CD14-positive monocyte (primary cell): ENCODE data around the gene AIFM1. TPM values are rescaled to one million over a fixed set of nuclear protein-coding genes. Genes with fewer than 3 reads are reported as not detected.

Experiments used
- DNase-seq, 3 donors: peaks; one replicate each; pipeline ENCODE4 v3.0.0-alpha.2; 2011 to 2022
- H2AFZ ChIP-seq: 2 replicates; pipeline ENCODE4 v1.6.0; 2012; ENCODE audit warnings: mild to moderate bottlenecking, low read depth, low read length, inconsistent platforms; ENCODE audit not compliant: insufficient read depth, poor library complexity, severe bottlenecking
- H3K27ac ChIP-seq, 2 donors: 1 replicate in 1 of 2; 2 replicates in 1 of 2; pipeline ENCODE4 v1.5.1; 2012 to 2013; ENCODE audit warnings: low read length in 2 of 2, control low read depth in 1 of 2, inconsistent platforms in 1 of 2, low read depth in 1 of 2, mild to moderate bottlenecking in 1 of 2
- H3K27me3 ChIP-seq, 2 donors: one replicate each; pipeline versions ENCODE4 v1.6.0 to v1.6.1; 2011 to 2013; ENCODE audit warnings: low read length in 2 of 2; ENCODE audit not compliant: control insufficient read depth in 2 of 2, insufficient read depth in 2 of 2
- H3K36me3 ChIP-seq, 2 donors: replicated peaks in 1 of 2; 1 replicate in 1 of 2; 2 replicates in 1 of 2; pipeline versions ENCODE4 v1.5.1 to v1.6.1; 2012 to 2013; ENCODE audit warnings: low read length in 2 of 2, control low read depth in 1 of 2, inconsistent platforms in 1 of 2, mild to moderate bottlenecking in 1 of 2; ENCODE audit not compliant: insufficient read depth in 2 of 2, control insufficient read depth in 1 of 2
- H3K4me1 ChIP-seq, 2 donors: 1 replicate in 1 of 2; 2 replicates in 1 of 2; pipeline versions ENCODE4 v1.5.1 to v1.6.1; 2012 to 2013; ENCODE audit warnings: low read length in 2 of 2, control low read depth in 1 of 2, inconsistent platforms in 1 of 2, mild to moderate bottlenecking in 1 of 2, moderate library complexity in 1 of 2; ENCODE audit not compliant: insufficient read depth in 2 of 2, control insufficient read depth in 1 of 2
- H3K4me2 ChIP-seq: replicated peaks from 2 replicates; pipeline ENCODE3; 2012; ENCODE audit warnings: low read length, moderate library complexity, mild to moderate bottlenecking; ENCODE audit not compliant: poor library complexity, severe bottlenecking; ENCODE audit errors: extremely low read depth
- H3K4me3 ChIP-seq, 3 experiments: fragments of 200-600 bp in 1 of 3; sonication (generic) in 1 of 3; replicated peaks in 1 of 3; 1 replicate in 2 of 3; 2 replicates in 1 of 3; pipeline ENCODE4 v1.5.1; 2011 to 2013; ENCODE audit warnings: low read length in 3 of 3, mild to moderate bottlenecking in 3 of 3, control low read depth in 2 of 3, low read depth in 2 of 3, inconsistent platforms in 1 of 3, moderate library complexity in 1 of 3
- H3K79me2 ChIP-seq: 2 replicates; pipeline ENCODE4 v1.6.0; 2012; ENCODE audit warnings: mild to moderate bottlenecking, control low read depth, inconsistent platforms, low read length, moderate library complexity; ENCODE audit not compliant: insufficient read depth
- H3K9ac ChIP-seq: 2 replicates; pipeline ENCODE4 v1.6.0; 2017; ENCODE audit warnings: low read length, mild to moderate bottlenecking; ENCODE audit not compliant: insufficient read depth, poor library complexity, severe bottlenecking
- H3K9me3 ChIP-seq, 2 donors: replicated peaks in 1 of 2; 1 replicate in 1 of 2; 2 replicates in 1 of 2; pipeline versions ENCODE4 v1.5.1 to v1.6.1; 2012 to 2013; ENCODE audit warnings: low read length in 2 of 2, control low read depth in 1 of 2; ENCODE audit not compliant: control insufficient read depth in 1 of 2, insufficient read depth in 1 of 2
- H4K20me1 ChIP-seq: 2 replicates; pipeline ENCODE4 v1.6.0; 2012; ENCODE audit warnings: mild to moderate bottlenecking, low read length, control low read depth, moderate library complexity; ENCODE audit not compliant: insufficient read depth
- H3K27ac Mint-ChIP-seq, 7 donors: one replicate each; pipeline ENCODE4 v1.8.0; 2020; ENCODE audit warnings: mild to moderate bottlenecking in 7 of 7, mixed read lengths in 7 of 7, moderate library complexity in 6 of 7, inconsistent platforms in 2 of 7
- H3K27me3 Mint-ChIP-seq, 3 donors: one replicate each; pipeline ENCODE4 v1.8.0; 2021 to 2022; ENCODE audit warnings: low read depth in 3 of 3, mild to moderate bottlenecking in 3 of 3, mixed read lengths in 3 of 3, moderate library complexity in 3 of 3, inconsistent platforms in 1 of 3
- H3K36me3 Mint-ChIP-seq, 2 donors: one replicate each; pipeline ENCODE4 v1.8.0; 2020; ENCODE audit warnings: mixed read lengths in 2 of 2, inconsistent platforms in 1 of 2, mild to moderate bottlenecking in 1 of 2
- H3K4me1 Mint-ChIP-seq: one replicate; pipeline ENCODE4 v1.8.0; 2020; ENCODE audit warnings: mild to moderate bottlenecking, mixed read lengths
- H3K4me3 Mint-ChIP-seq, 2 donors: one replicate each; pipeline ENCODE4 v1.8.0; 2020; ENCODE audit warnings: mild to moderate bottlenecking in 2 of 2, mixed read lengths in 2 of 2, moderate library complexity in 1 of 2
- H3K9me3 Mint-ChIP-seq, 7 donors: one replicate each; pipeline ENCODE4 v1.8.0; 2020 to 2022; ENCODE audit warnings: mixed read lengths in 7 of 7, mild to moderate bottlenecking in 6 of 7, moderate library complexity in 6 of 7, inconsistent platforms in 2 of 7
- CTCF ChIP-seq: fragments of 200-600 bp; IDR thresholded peaks from one replicate; pipeline ENCODE4 v1.8.0; 2022; ENCODE audit warnings: antibody characterized with exemption, mild to moderate bottlenecking
- WGBS: methylation state at CpG from one replicate; pipeline ENCODE4 v1.1.5; 2013; ENCODE audit warnings: missing lambda C conversion rate; ENCODE audit not compliant: insufficient coverage; 5-methylcytosine and 5-hydroxymethylcytosine counted together
- intact Hi-C, 2 donors: fragments of 100-400 bp; cut with micrococcal nuclease; formaldehyde crosslinking; loops; one replicate each; pipeline versions ENCODE4 v1.15.0 to v1.15.1; 2023
- polyA plus RNA-seq, 3 donors: library from polyadenylated mRNA; depleted of rRNA in 1 of 3; unstranded in 2 of 3; stranded (reverse) in 1 of 3; fragments of 300-500 nt in 2 of 3; fragments of >200 nt in 1 of 3; fragmentation: Illumina TruSeq in 2 of 3; gene quantifications; 1 replicate in 2 of 3; 2 replicates in 1 of 3; pipeline ENCODE4 v1.2.3, GENCODE V29; 2012 to 2021

AIFM1 gene
- polyA plus RNA-seq, 3 donors: 15.1 to 19.1 (median 18.6) TPM

- no peaks in the 10 kb centered on the region for H3K27me3 ChIP-seq
- no peaks in the 10 kb centered on the region for H3K9me3 ChIP-seq
- no peak overlapping the region for H3K4me3 Mint-ChIP-seq
- intact Hi-C loops: no loop called here
- H3K27ac ChIP-seq: peak overlapping the region; percentile 35 to 67
- H3K4me1 ChIP-seq: peaks cover 89 to 95% of the 10 kb centered on the region in 2 donors
- peaks cover 0 to 5% (median 1%) of the 10 kb centered on the region in 3 donors for H3K27me3 Mint-ChIP-seq
- H3K4me1 Mint-ChIP-seq: peaks cover 77% of the 10 kb centered on the region
- H2AFZ ChIP-seq: no peak overlapping the region
- peaks cover 60% of the 10 kb centered on the region for H4K20me1 ChIP-seq
- peaks cover 99% of the 10 kb centered on the region for H3K79me2 ChIP-seq
- TF ChIP-seq CTCF: no peak
- 33% methylated on average over 1 of the region's 3 CpGs for WGBS
- no peak overlapping the region for H3K4me2 ChIP-seq
- peaks cover 0 to 2% (median 0%) of the 10 kb centered on the region in 7 donors for H3K9me3 Mint-ChIP-seq
- H3K36me3 Mint-ChIP-seq: peaks cover 9 to 10% of the 10 kb centered on the region in 2 donors
- H3K27ac Mint-ChIP-seq: peak overlapping the region; percentile 74 to 97 (median 92)
- no peak overlapping the region for H3K9ac ChIP-seq
- no peak overlapping the region for H3K4me3 ChIP-seq
- H3K36me3 ChIP-seq: peaks cover 0 to 5% of the 10 kb centered on the region in 2 donors
- DNase-seq: no peak
Observed at GRCh38 chrX:130090364-130090763, 75.3 kb downstream of the AIFM1 start.

GRCh38 chrX:130086447-130087206, 79.0 kb downstream of the AIFM1 start:
- Histone ChIP-seq H3K27ac (peak overlapping the region; percentile 94), H3K9ac (peak overlapping the region; percentile 57), H3K4me3 (peak overlapping the region; percentile 4 to 69 (median 6)), H3K36me3 (no peaks in the 10 kb centered on the region), H3K4me1 (peaks cover 97 to 100% of the 10 kb centered on the region in 2 donors), H3K9me3 (no peaks in the 10 kb centered on the region), H3K27me3 (no peaks in the 10 kb centered on the region), H2AFZ (no peak overlapping the region), H4K20me1 (peaks cover 28% of the 10 kb centered on the region), H3K4me2 (peak overlapping the region; percentile 73), H3K79me2 (peaks cover 84% of the 10 kb centered on the region)
- TF ChIP-seq CTCF: no peak
- Mint-ChIP-seq H3K36me3 (peaks cover 5 to 10% of the 10 kb centered on the region in 2 donors), H3K27me3 (peaks cover 0 to 3% (median 1%) of the 10 kb centered on the region in 3 donors), H3K9me3 (peaks cover 0 to 2% (median 0%) of the 10 kb centered on the region in 7 donors), H3K27ac (peak overlapping the region; percentile 93 to 97 (median 94)), H3K4me1 (peaks cover 85% of the 10 kb centered on the region), H3K4me3 (peak overlapping the region; percentile 67 to 77)
- WGBS: 6% methylated on average over 3 of the region's 13 CpGs
- peak; percentile 69 to 79 (median 71) for DNase-seq
- intact Hi-C loops: no loop called here
